Iris pigment epithelial cell (primary cell): ENCODE results near the gene COL28A1.
"Not testable (repeated sequence)": the region's sequence is repeated elsewhere in the genome, so short reads cannot be mapped to it uniquely, and the experiment has no call there.

Source experiments
- DNase-seq: peaks from one replicate; pipeline ENCODE4 v3.0.0-alpha.2; 2011; ENCODE audit warnings: low read depth

The COL28A1 gene

GRCh38 chr7:7464991-7465765, 70.5 kb downstream of the COL28A1 start:
- not testable (repeated sequence) for DNase-seq

- no peak for DNase-seq
Observed at GRCh38 chr7:7454000-7454399, 81.7 kb downstream of the COL28A1 start.

GRCh38 chr7:7452652-7453051, 83.0 kb downstream of the COL28A1 start:
- DNase-seq = no peak

GRCh38 chr7:7452119-7452518, 83.6 kb downstream of the COL28A1 start:
- no peak for DNase-seq

- no peak for DNase-seq
Observed at GRCh38 chr7:7449055-7449454, 86.6 kb downstream of the COL28A1 start.

GRCh38 chr7:7446616-7447015, 89.1 kb downstream of the COL28A1 start:
- DNase-seq = peak; percentile 66

- peak; percentile 62 for DNase-seq
Observed at GRCh38 chr7:7443806-7444350, 91.8 kb downstream of the COL28A1 start.

GRCh38 chr7:7439564-7439963, 96.1 kb downstream of the COL28A1 start:
- DNase-seq = no peak

- peak; percentile 99 for DNase-seq
Observed at GRCh38 chr7:7438851-7439250, 96.8 kb downstream of the COL28A1 start.

- DNase-seq = no peak
Observed at GRCh38 chr7:7435978-7436377, 99.7 kb downstream of the COL28A1 start.

GRCh38 chr7:7434329-7434728, 101.3 kb downstream of the COL28A1 start:
- DNase-seq = no peak

- DNase-seq = no peak
Observed at GRCh38 chr7:7433811-7434210, 101.9 kb downstream of the COL28A1 start.

- no peak for DNase-seq
Observed at GRCh38 chr7:7432979-7433378, 102.7 kb downstream of the COL28A1 start.

- peak; percentile 54 for DNase-seq
Observed at GRCh38 chr7:7428806-7429205, 106.9 kb downstream of the COL28A1 start.

GRCh38 chr7:7427363-7427762, 108.3 kb downstream of the COL28A1 start:
- no peak for DNase-seq

- no peak for DNase-seq
Observed at GRCh38 chr7:7426676-7427075, 109.0 kb downstream of the COL28A1 start.

- DNase-seq = no peak
Observed at GRCh38 chr7:7425321-7425720, 110.4 kb downstream of the COL28A1 start.

GRCh38 chr7:7424151-7424873, 111.4 kb downstream of the COL28A1 start:
- DNase-seq = peak; percentile 71

- DNase-seq = no peak
Observed at GRCh38 chr7:7422641-7423040, 113.0 kb downstream of the COL28A1 start.

GRCh38 chr7:7421826-7422225, 113.8 kb downstream of the COL28A1 start:
- no peak for DNase-seq

GRCh38 chr7:7418997-7419396, 116.7 kb downstream of the COL28A1 start:
- DNase-seq = no peak

GRCh38 chr7:7417851-7418250, 117.8 kb downstream of the COL28A1 start:
- no peak for DNase-seq

- no peak for DNase-seq
Observed at GRCh38 chr7:7417414-7417813, 118.3 kb downstream of the COL28A1 start.
